SK-N-MC (cell line): ENCODE results near the gene KLF14.

ENCODE experiments used
- EZH2 ChIP-seq: fragments of 200-600 bp; sonication (generic); IDR thresholded peaks from one replicate; pipeline ENCODE4 v1.6.1; 2017; ENCODE audit warnings: antibody characterized with exemption
- FOXP2 ChIP-seq: optimal IDR thresholded peaks from 2 replicates; pipeline ENCODE3; 2011; ENCODE audit warnings: mild to moderate bottlenecking, moderate library complexity; ENCODE audit not compliant: insufficient read depth; ENCODE audit errors: extremely low read length, control extremely low read depth
- POLR2AphosphoS5 ChIP-seq: IDR thresholded peaks from 2 replicates; pipeline ENCODE4 v1.6.1; 2012; ENCODE audit warnings: mild to moderate bottlenecking, low read depth, low read length, borderline replicate concordance

GRCh38 chr7:130768854-130769253 lies 34.8 kb upstream of the KLF14 start:
- TF ChIP-seq EZH2 (no peak), POLR2AphosphoS5 (no peak), FOXP2 (no peak)
